ENCODE data around the gene ZNRF3. TPM values are rescaled to one million over a fixed set of nuclear protein-coding genes. Genes with fewer than 3 reads are reported as not detected.
"Not testable (repeated sequence)": the region's sequence is repeated elsewhere in the genome, so short reads cannot be mapped to it uniquely, and the experiment has no call there.

The ZNRF3 gene
- total and polyA plus RNA-seq, 12 donors: 1.8 to 7.7 (median 6.2) TPM

- no peak overlapping the region for H3K27ac ChIP-seq
- intact Hi-C loops (cut with DNase I): no loop called here
- ATAC-seq (no peak), DNase-seq (no peak)
- H3K27me3 ChIP-seq: no peaks in the 10 kb centered on the region
- TF ChIP-seq CTCF (IDR thresholded peaks at IDR 0.05): no peak
- no peak overlapping the region for H3K4me3 ChIP-seq
- H3K9me3 ChIP-seq: peaks cover 0 to 17% (median 12%) of the 10 kb centered on the region in 11 donors
- H3K36me3 ChIP-seq: no peaks in the 10 kb centered on the region
- WGBS, 2 donors: 55 to 64% methylated on average over 7 of the region's 7 CpGs
- H3K4me1 ChIP-seq: peaks cover 0 to 18% (median 0%) of the 10 kb centered on the region in 9 donors
Measured at GRCh38 chr22:28942801-28943500, 59.6 kb downstream of the ZNRF3 start.

- Histone ChIP-seq H3K4me3 (no peak overlapping the region), H3K36me3 (no peaks in the 10 kb centered on the region), H3K4me1 (peaks cover 0 to 18% (median 0%) of the 10 kb centered on the region in 9 donors), H3K27ac (no peak overlapping the region), H3K9me3 (peaks cover 0 to 20% (median 12%) of the 10 kb centered on the region in 11 donors), H3K27me3 (no peaks in the 10 kb centered on the region)
- DNase-seq: no peak
- ATAC-seq: no peak
- TF ChIP-seq CTCF (IDR thresholded peaks at IDR 0.05): no peak
- 87 to 94% methylated on average over 2 of the region's 2 CpGs for WGBS, 2 donors
- intact Hi-C loops (cut with DNase I): no loop called here
Measured at GRCh38 chr22:28943501-28943879, 60.1 kb downstream of the ZNRF3 start.

- Histone ChIP-seq H3K27ac (no peak overlapping the region), H3K36me3 (no peaks in the 10 kb centered on the region), H3K4me3 (no peak overlapping the region), H3K9me3 (peaks cover 0 to 20% (median 12%) of the 10 kb centered on the region in 11 donors), H3K4me1 (peaks cover 0 to 19% (median 5%) of the 10 kb centered on the region in 9 donors), H3K27me3 (no peaks in the 10 kb centered on the region)
- ATAC-seq (no peak), DNase-seq (no peak)
- intact Hi-C loops (cut with DNase I): no loop called here
- 95 to 100% methylated on average over 1 of the region's 1 CpG for WGBS, 2 donors
- TF ChIP-seq CTCF (IDR thresholded peaks at IDR 0.05): no peak
Measured at GRCh38 chr22:28947125-28947524, 63.8 kb downstream of the ZNRF3 start.

GRCh38 chr22:28948424-28948823 lies 65.1 kb downstream of the ZNRF3 start:
- Histone ChIP-seq H3K4me1 (peaks cover 0 to 23% (median 13%) of the 10 kb centered on the region in 9 donors), H3K27ac (no peak overlapping the region), H3K27me3 (no peaks in the 10 kb centered on the region), H3K36me3 (no peaks in the 10 kb centered on the region), H3K4me3 (no peak overlapping the region), H3K9me3 (peaks cover 0 to 20% (median 12%) of the 10 kb centered on the region in 11 donors)
- 97 to 100% methylated on average over 1 of the region's 1 CpG for WGBS, 2 donors
- no peak for ATAC-seq
- no peak for TF ChIP-seq CTCF (IDR thresholded peaks at IDR 0.05)
- intact Hi-C loops (cut with DNase I): no loop called here
- no peak for DNase-seq

- ATAC-seq; H3K27ac ChIP-seq; DNase-seq; intact Hi-C loops (cut with DNase I); H3K4me3 ChIP-seq; H3K27me3 ChIP-seq; H3K36me3 ChIP-seq: not testable (repeated sequence)
- WGBS, 2 donors: 99% methylated on average over 10 of the region's 10 CpGs
- peaks cover 0 to 19% (median 13%) of the 10 kb centered on the region in 9 donors for H3K4me1 ChIP-seq
- peaks cover 0 to 20% (median 12%) of the 10 kb centered on the region in 11 donors for H3K9me3 ChIP-seq
Measured at GRCh38 chr22:28948860-28949551, 65.6 kb downstream of the ZNRF3 start.
